Measurements from ENCODE around the gene NDUFA12. TPM values are rescaled to one million over a fixed set of nuclear protein-coding genes. Genes with fewer than 3 reads are reported as not detected.

The NDUFA12 gene
- total and polyA plus RNA-seq, 2 of the 4 experiments (the other 2 are of a cell fraction), result 116 to 135 TPM

DNA sequence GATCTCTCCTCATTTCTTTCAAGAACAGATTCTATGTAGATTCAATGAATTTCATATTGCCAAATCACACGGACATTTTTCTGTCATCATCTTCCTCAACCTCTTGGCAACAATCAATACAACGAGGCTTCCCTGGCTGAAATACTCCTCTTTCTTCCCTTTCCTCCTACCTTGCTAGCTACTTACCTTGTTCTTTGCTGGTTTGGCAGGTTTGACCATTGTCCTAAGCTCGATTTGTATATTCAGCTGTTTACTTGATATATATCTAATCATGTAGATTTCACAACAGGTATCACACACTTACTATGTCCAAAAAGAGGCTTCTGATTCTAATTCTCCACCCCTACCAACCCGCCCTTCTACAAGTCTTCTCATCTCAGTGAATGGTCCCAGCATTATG lies 23.6 kb downstream of the NDUFA12 start:
- H3K18ac ChIP-seq (ENCODE audit: low read depth, low read length), result no peak overlapping the region
- no peaks in the 10 kb centered on the region for H3K27me3 ChIP-seq (ENCODE audit: control insufficient read depth, insufficient read depth, low read length)
- in situ Hi-C loops (cut with MboI; ENCODE audit: low sequenced_read_pairs), result no loop called here
- peaks cover 8% of the 10 kb centered on the region for H3K4me1 ChIP-seq (ENCODE audit: control insufficient read depth, insufficient read depth, low read length)
- no peaks in the 10 kb centered on the region; the same call in 1 of the 2 replicates for H4K20me1 ChIP-seq (ENCODE audit: insufficient read depth, low read length)
- no peak overlapping the region for H3K9ac ChIP-seq (ENCODE audit: low read depth, low read length)
- H3K27ac ChIP-seq (ENCODE audit: insufficient read depth, low read length), result no peak overlapping the region
- ChIA-PET POLR2A (ENCODE audit: unreplicated experiment) (no interaction called here), CTCF (interaction anchor here (0.6 kb wide), 1 partner anchor 196 kb away, joined by 3 read pairs; no protein-coding TSS in a partner anchor)
- H3K4me2 ChIP-seq (ENCODE audit: low read depth, low read length), result no peak overlapping the region
- H3K4ac ChIP-seq (ENCODE audit: low read depth, low read length), result no peak overlapping the region
- H2AK9ac ChIP-seq (replicated peaks; ENCODE audit: low read depth, low read length, poor library complexity), result no peak overlapping the region
- H4K5ac ChIP-seq (ENCODE audit: low read depth, low read length), result no peak overlapping the region
- 100% methylated on average over 1 of the region's 4 CpGs; no CpG with 5 or more reads in 1 of the 2 experiments for WGBS, 2 experiments (ENCODE audit: extremely low coverage in 2 of 2, insufficient read length in 1 of 2)
- H3K9me1 ChIP-seq (ENCODE audit: insufficient read depth, low read length), result peaks cover 15% of the 10 kb centered on the region
- H4K91ac ChIP-seq (ENCODE audit: insufficient read depth, low read depth, low read length), result no peak overlapping the region
- no peak overlapping the region for H2BK20ac ChIP-seq (ENCODE audit: low read depth, low read length)
- no peak overlapping the region for H2BK120ac ChIP-seq (ENCODE audit: low read depth, low read length)
- H3K36me3 ChIP-seq (ENCODE audit: control insufficient read depth, insufficient read depth, low read length), result no peaks in the 10 kb centered on the region
- intact Hi-C loops (cut with micrococcal nuclease), result no loop called here
- no TSS peak for BruUV-seq (replicated peaks)
- TF ChIP-seq RAD21 (IDR thresholded peaks at IDR 0.05; ENCODE audit: low read length), result no peak
- no peak for TF ChIP-seq CEBPB (IDR thresholded peaks at IDR 0.05; ENCODE audit: low read depth, low read length)
- TF ChIP-seq RCOR1 (IDR thresholded peaks at IDR 0.05; ENCODE audit: insufficient replicate concordance, low read length), result no peak
- TF ChIP-seq MXI1 (IDR thresholded peaks at IDR 0.05; ENCODE audit: borderline replicate concordance, low read depth, low read length), result no peak
- TF ChIP-seq, protein P1, sequence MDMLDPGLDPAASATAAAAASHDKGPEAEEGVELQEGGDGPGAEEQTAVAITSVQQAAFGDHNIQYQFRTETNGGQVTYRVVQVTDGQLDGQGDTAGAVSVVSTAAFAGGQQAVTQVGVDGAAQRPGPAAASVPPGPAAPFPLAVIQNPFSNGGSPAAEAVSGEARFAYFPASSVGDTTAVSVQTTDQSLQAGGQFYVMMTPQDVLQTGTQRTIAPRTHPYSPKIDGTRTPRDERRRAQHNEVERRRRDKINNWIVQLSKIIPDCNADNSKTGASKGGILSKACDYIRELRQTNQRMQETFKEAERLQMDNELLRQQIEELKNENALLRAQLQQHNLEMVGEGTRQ (IDR thresholded peaks at IDR 0.05; ENCODE audit: low read depth, low read length), result no peak
- no peak for TF ChIP-seq NFE2L2 (IDR thresholded peaks at IDR 0.05; ENCODE audit: low read depth, low read length)
- no peak for TF ChIP-seq BHLHE40 (IDR thresholded peaks at IDR 0.05; ENCODE audit: low read depth, low read length)
- no peak for TF ChIP-seq MAZ (IDR thresholded peaks at IDR 0.05; ENCODE audit: borderline replicate concordance, low read depth, low read length)
- TF ChIP-seq, protein P2, sequence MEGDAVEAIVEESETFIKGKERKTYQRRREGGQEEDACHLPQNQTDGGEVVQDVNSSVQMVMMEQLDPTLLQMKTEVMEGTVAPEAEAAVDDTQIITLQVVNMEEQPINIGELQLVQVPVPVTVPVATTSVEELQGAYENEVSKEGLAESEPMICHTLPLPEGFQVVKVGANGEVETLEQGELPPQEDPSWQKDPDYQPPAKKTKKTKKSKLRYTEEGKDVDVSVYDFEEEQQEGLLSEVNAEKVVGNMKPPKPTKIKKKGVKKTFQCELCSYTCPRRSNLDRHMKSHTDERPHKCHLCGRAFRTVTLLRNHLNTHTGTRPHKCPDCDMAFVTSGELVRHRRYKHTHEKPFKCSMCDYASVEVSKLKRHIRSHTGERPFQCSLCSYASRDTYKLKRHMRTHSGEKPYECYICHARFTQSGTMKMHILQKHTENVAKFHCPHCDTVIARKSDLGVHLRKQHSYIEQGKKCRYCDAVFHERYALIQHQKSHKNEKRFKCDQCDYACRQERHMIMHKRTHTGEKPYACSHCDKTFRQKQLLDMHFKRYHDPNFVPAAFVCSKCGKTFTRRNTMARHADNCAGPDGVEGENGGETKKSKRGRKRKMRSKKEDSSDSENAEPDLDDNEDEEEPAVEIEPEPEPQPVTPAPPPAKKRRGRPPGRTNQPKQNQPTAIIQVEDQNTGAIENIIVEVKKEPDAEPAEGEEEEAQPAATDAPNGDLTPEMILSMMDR (conservative IDR thresholded peaks at IDR 0.05; ENCODE audit: low read depth, low read length), result no peak
- H2AK5ac ChIP-seq (ENCODE audit: low read depth, low read length), result no peak overlapping the region
- no peak overlapping the region for H3K4me3 ChIP-seq (ENCODE audit: insufficient read depth, low read depth, low read length)
- H2BK15ac ChIP-seq (ENCODE audit: low read depth, low read length), result no peak overlapping the region
- no peak for ATAC-seq (ENCODE audit: low read depth)
- H3K79me1 ChIP-seq (ENCODE audit: low read depth in 1 of 2, low read length in 2 of 2), result peaks cover 11 to 30% of the 10 kb centered on the region in 2 experiments
- H4K8ac ChIP-seq (ENCODE audit: low read depth in 2 of 2, low read length in 2 of 2), result no peak overlapping the region; a peak in 1 of 4 replicates
- H3K56ac ChIP-seq (ENCODE audit: extremely low read depth, insufficient read depth, low read length), result no peak overlapping the region
- H3K23ac ChIP-seq (ENCODE audit: low read depth, low read length), result no peak overlapping the region
- no peak overlapping the region for H3K14ac ChIP-seq (replicated peaks; ENCODE audit: low read depth, low read length)
- H3K9me3 ChIP-seq (ENCODE audit: control insufficient read depth, insufficient read depth, low read length), result no peaks in the 10 kb centered on the region
- no peak overlapping the region for H2AFZ ChIP-seq (replicated peaks; ENCODE audit: low read length, poor library complexity)
- H2BK5ac ChIP-seq (ENCODE audit: low read depth, low read length, poor library complexity, severe bottlenecking), result no peak overlapping the region
- no peak for DNase-seq
- dilution Hi-C loops (cut with HindIII; ENCODE audit: low sequenced_read_pairs, unreplicated experiment), result no loop called here
